Trophoblast cell (in vitro differentiated cells and primary cell): ENCODE data around the gene GSTT2B.
"Not testable (repeated sequence)": the region's sequence is repeated elsewhere in the genome, so short reads cannot be mapped to it uniquely, and the experiment has no call there.

ENCODE experiments used
- DNase-seq, 2 donors: peaks; one replicate each; pipeline ENCODE4 v3.0.0-alpha.2; 2016
- H2AFZ ChIP-seq: 2 replicates; pipeline ENCODE4 v1.6.1; 2013; ENCODE audit warnings: low read length, moderate library complexity, mild to moderate bottlenecking; ENCODE audit not compliant: insufficient read depth, poor library complexity
- H2AK5ac ChIP-seq: 2 replicates; pipeline ENCODE4 v1.6.1; 2013; ENCODE audit warnings: mild to moderate bottlenecking, low read length
- H2BK120ac ChIP-seq: 2 replicates; pipeline ENCODE4 v1.6.1; 2013; ENCODE audit warnings: low read length, mild to moderate bottlenecking, moderate library complexity; ENCODE audit not compliant: insufficient read depth, poor library complexity
- H2BK12ac ChIP-seq: 2 replicates; pipeline ENCODE4 v1.6.1; 2013; ENCODE audit warnings: mild to moderate bottlenecking, low read length, moderate library complexity
- H2BK5ac ChIP-seq: 2 replicates; pipeline ENCODE4 v1.6.1; 2013; ENCODE audit warnings: low read length, low read depth, moderate library complexity, mild to moderate bottlenecking; ENCODE audit not compliant: poor library complexity
- H3K14ac ChIP-seq: 2 replicates; pipeline ENCODE4 v1.6.1; 2013; ENCODE audit warnings: mild to moderate bottlenecking, low read length
- H3K18ac ChIP-seq: 2 replicates; pipeline ENCODE4 v1.6.1; 2013; ENCODE audit warnings: mild to moderate bottlenecking, low read length
- H3K23ac ChIP-seq: 2 replicates; pipeline ENCODE4 v1.6.1; 2013; ENCODE audit warnings: low read length
- H3K27ac ChIP-seq: 2 replicates; pipeline ENCODE4 v1.5.1; 2013; ENCODE audit warnings: low read depth, mild to moderate bottlenecking, inconsistent platforms, low read length, moderate library complexity
- H3K27me3 ChIP-seq: 2 replicates; pipeline ENCODE4 v1.6.1; 2013; ENCODE audit warnings: inconsistent platforms, mild to moderate bottlenecking, low read length, moderate library complexity; ENCODE audit not compliant: insufficient read depth
- H3K36me3 ChIP-seq, 2 experiments: 1 replicate in 1 of 2; 2 replicates in 1 of 2; pipeline ENCODE4 v1.6.1; 2013; ENCODE audit warnings: low read length in 2 of 2, mild to moderate bottlenecking in 2 of 2, moderate library complexity in 1 of 2; ENCODE audit not compliant: insufficient read depth in 2 of 2, control insufficient read depth in 1 of 2
- H3K4ac ChIP-seq: 2 replicates; pipeline ENCODE4 v1.6.1; 2013; ENCODE audit warnings: low read depth, mild to moderate bottlenecking, low read length, moderate library complexity
- H3K4me1 ChIP-seq, 2 experiments: 1 replicate in 1 of 2; 2 replicates in 1 of 2; pipeline ENCODE4 v1.6.1; 2013; ENCODE audit warnings: low read length in 2 of 2, mild to moderate bottlenecking in 2 of 2, moderate library complexity in 1 of 2; ENCODE audit not compliant: insufficient read depth in 2 of 2, control insufficient read depth in 1 of 2
- H3K4me2 ChIP-seq: 2 replicates; pipeline ENCODE4 v1.6.1; 2013; ENCODE audit warnings: inconsistent platforms, mild to moderate bottlenecking, low read length, moderate library complexity
- H3K4me3 ChIP-seq: 2 replicates; pipeline ENCODE4 v1.5.1; 2013; ENCODE audit warnings: mild to moderate bottlenecking, low read depth, low read length, inconsistent platforms
- H3K79me1 ChIP-seq: one replicate; pipeline ENCODE4 v1.6.1; 2013; ENCODE audit warnings: low read length
- H3K79me2 ChIP-seq: 2 replicates; pipeline ENCODE4 v1.6.1; 2013; ENCODE audit warnings: low read length, mild to moderate bottlenecking; ENCODE audit not compliant: control insufficient read depth, insufficient read depth, poor library complexity
- H3K9ac ChIP-seq: 2 replicates; pipeline ENCODE4 v1.6.1; 2013; ENCODE audit warnings: mild to moderate bottlenecking, low read length
- H3K9me3 ChIP-seq: 2 replicates; pipeline ENCODE4 v1.6.1; 2013; ENCODE audit warnings: low read depth, mild to moderate bottlenecking, control low read depth, inconsistent platforms, low read length; ENCODE audit not compliant: insufficient read depth
- H4K12ac ChIP-seq: 2 replicates; pipeline ENCODE4 v1.6.1; 2013; ENCODE audit warnings: low read depth, mild to moderate bottlenecking, low read length, moderate library complexity
- H4K8ac ChIP-seq: 2 replicates; pipeline ENCODE4 v1.6.1; 2013; ENCODE audit warnings: low read depth, mild to moderate bottlenecking, low read length, moderate library complexity
- H4K91ac ChIP-seq: one replicate; pipeline ENCODE4 v1.6.1; 2013; ENCODE audit warnings: low read depth, mild to moderate bottlenecking, low read length, moderate library complexity
- WGBS: extraction: QIAGEN DNeasy Blood & Tissue Kit; methylation state at CpG from one replicate; pipeline ENCODE4 v1.1.7; 2013; ENCODE audit warnings: missing lambda C conversion rate; ENCODE audit not compliant: insufficient read length, insufficient coverage; ENCODE audit errors: extremely low coverage; 5-methylcytosine and 5-hydroxymethylcytosine counted together

Gene GSTT2B

GRCh38 chr22:23984430-23984829 lies 23.4 kb upstream of the GSTT2B start:
- no peaks in the 10 kb centered on the region for H3K79me2 ChIP-seq
- no peak overlapping the region for H2AFZ ChIP-seq
- no peaks in the 10 kb centered on the region for H3K9me3 ChIP-seq
- H3K4ac ChIP-seq, result no peak overlapping the region
- H3K18ac ChIP-seq, result no peak overlapping the region
- H3K27ac ChIP-seq, result no peak overlapping the region
- no peaks in the 10 kb centered on the region for H3K4me1 ChIP-seq
- no peak overlapping the region for H2BK12ac ChIP-seq
- no peak overlapping the region for H3K4me3 ChIP-seq
- no peak overlapping the region for H3K4me2 ChIP-seq
- no peak overlapping the region for H4K12ac ChIP-seq
- no peak overlapping the region for H2BK120ac ChIP-seq
- WGBS, result no CpG with 5 or more reads among the region's 6 CpGs
- H3K27me3 ChIP-seq, result no peaks in the 10 kb centered on the region
- no peak overlapping the region for H3K9ac ChIP-seq
- no peak overlapping the region for H2BK5ac ChIP-seq
- H4K91ac ChIP-seq, result no peak overlapping the region
- no peak overlapping the region for H3K23ac ChIP-seq
- no peak overlapping the region for H3K14ac ChIP-seq
- DNase-seq, result peak; percentile 16 to 55
- no peaks in the 10 kb centered on the region for H3K36me3 ChIP-seq
- no peak overlapping the region for H4K8ac ChIP-seq
- H3K79me1 ChIP-seq, result no peaks in the 10 kb centered on the region
- no peak overlapping the region for H2AK5ac ChIP-seq

- not testable (repeated sequence) for H3K4ac ChIP-seq, H3K79me1 ChIP-seq, DNase-seq, H3K79me2 ChIP-seq, H3K4me1 ChIP-seq, H3K4me3 ChIP-seq, H2AFZ ChIP-seq, H4K91ac ChIP-seq, H4K12ac ChIP-seq, H2BK5ac ChIP-seq, H3K14ac ChIP-seq, H3K36me3 ChIP-seq, H3K9me3 ChIP-seq, H3K23ac ChIP-seq, H2AK5ac ChIP-seq, H3K18ac ChIP-seq, H2BK12ac ChIP-seq, H2BK120ac ChIP-seq, H3K4me2 ChIP-seq, H3K9ac ChIP-seq, H4K8ac ChIP-seq, H3K27ac ChIP-seq, H3K27me3 ChIP-seq
- no CpG with 5 or more reads among the region's 7 CpGs for WGBS
Observed at GRCh38 chr22:23980567-23980966, 19.6 kb upstream of the GSTT2B start.

GRCh38 chr22:23979557-23980240 lies 18.7 kb upstream of the GSTT2B start, which contains the start of gene GSTT2:
GSTT2 (plus strand) TSS chr22:23980134.
- H3K18ac ChIP-seq, result not testable (repeated sequence)

GRCh38 chr22:23977304-23977703 lies 16.3 kb upstream of the GSTT2B start:
- H2AK5ac ChIP-seq, DNase-seq, H3K9ac ChIP-seq, H4K91ac ChIP-seq, H3K23ac ChIP-seq, H4K8ac ChIP-seq, H2BK120ac ChIP-seq, H3K18ac ChIP-seq, H3K14ac ChIP-seq, H3K4ac ChIP-seq, H3K9me3 ChIP-seq, H2BK12ac ChIP-seq, H3K4me3 ChIP-seq, H2AFZ ChIP-seq, H3K36me3 ChIP-seq, H3K79me1 ChIP-seq, H3K4me1 ChIP-seq, H3K79me2 ChIP-seq, H4K12ac ChIP-seq, H3K27me3 ChIP-seq, H3K27ac ChIP-seq, H3K4me2 ChIP-seq, H2BK5ac ChIP-seq: not testable (repeated sequence)
- WGBS, result no CpG with 5 or more reads among the region's 12 CpGs

More at GRCh38 chr22:23979557-23980240, 18.7 kb upstream of the GSTT2B start, which contains the start of gene GSTT2:
- not testable (repeated sequence) for H2BK120ac ChIP-seq, H3K9me3 ChIP-seq, H3K36me3 ChIP-seq, H3K23ac ChIP-seq, DNase-seq, H2BK5ac ChIP-seq, H2AK5ac ChIP-seq, H2AFZ ChIP-seq, H4K8ac ChIP-seq, H3K4me3 ChIP-seq, H4K91ac ChIP-seq, H3K4me1 ChIP-seq, H4K12ac ChIP-seq, H3K79me2 ChIP-seq, H3K4ac ChIP-seq, H2BK12ac ChIP-seq, H3K9ac ChIP-seq, H3K4me2 ChIP-seq, H3K27me3 ChIP-seq, H3K27ac ChIP-seq, H3K79me1 ChIP-seq, H3K14ac ChIP-seq
- WGBS, result no CpG with 5 or more reads among the region's 41 CpGs
